Psoas muscle (tissue), 8 donors: ENCODE measurements around the gene HES5. TPM values are rescaled to one million over a fixed set of nuclear protein-coding genes. Genes with fewer than 3 reads are reported as not detected.
"Not testable (repeated sequence)": the region's sequence is repeated elsewhere in the genome, so short reads cannot be mapped to it uniquely, and the experiment has no call there.

Experiments
- ATAC-seq, 4 donors: fragments of 200-7000 bp; cut with Tn5 transposase; one replicate each; pipeline ENCODE4 v1.9.1; 2020; ENCODE audit warnings: moderate library complexity in 3 of 4, mild to moderate bottlenecking in 2 of 4
- DNase-seq, 2 donors: peaks; one replicate each; pipeline ENCODE4 v3.0.0-alpha.2; 2020
- H3K27ac ChIP-seq: fragments of 200-600 bp; one replicate; pipeline ENCODE4 v1.8.0; 2022
- H3K27me3 ChIP-seq, 3 donors: fragments of 200-600 bp in 1 of 3; one replicate each; pipeline versions ENCODE4 v1.6.1 to v1.8.0; 2013 to 2022; ENCODE audit warnings: low read length in 2 of 3, mild to moderate bottlenecking in 2 of 3, moderate library complexity in 1 of 3; ENCODE audit not compliant: insufficient read depth in 3 of 3
- H3K36me3 ChIP-seq, 2 donors: fragments of 200-600 bp in 1 of 2; one replicate each; pipeline versions ENCODE4 v1.6.1 to v1.8.0; 2013 to 2022; ENCODE audit warnings: low read depth in 1 of 2, mild to moderate bottlenecking in 1 of 2, moderate library complexity in 1 of 2; ENCODE audit not compliant: insufficient read depth in 1 of 2
- H3K4me1 ChIP-seq: fragments of 200-600 bp; one replicate; pipeline ENCODE4 v1.8.0; 2022
- H3K4me3 ChIP-seq: fragments of 200-600 bp; one replicate; pipeline ENCODE4 v1.8.0; 2022; ENCODE audit warnings: mild to moderate bottlenecking
- H3K9me3 ChIP-seq: fragments of 200-600 bp; one replicate; pipeline ENCODE4 v1.8.0; 2022
- WGBS, 3 donors: extraction: QIAGEN DNeasy Blood & Tissue Kit; methylation state at CpG; one replicate each; pipeline versions ENCODE4 v1.1.6 to v1.1.7; 2013; 5-methylcytosine and 5-hydroxymethylcytosine counted together
- intact Hi-C, 2 donors: fragments of 100-400 bp; cut with DNase I; formaldehyde crosslinking; loops; one replicate each; pipeline versions ENCODE4 v1.11.0 to v1.14.2; 2022
- polyA plus RNA-seq, 3 donors: library from polyadenylated mRNA; stranded (reverse); fragments of 200-250 nt; gene quantifications; one replicate each; pipeline ENCODE4 v1.2.3, GENCODE V29; 2013
- total RNA-seq, 4 donors: library from RNA; stranded (reverse); fragmentation: NEBNext Ultra II Directional in 2 of 4; extraction: Animal tissue kit (Norgen Biotek cat#: 25700) in 2 of 4; gene quantifications; one replicate each; pipeline versions ENCODE4 v1.2.1 to v1.2.4, GENCODE V29; 2021 to 2023
- TF ChIP-seq, protein P1 (sequence below): fragments of 200-600 bp; IDR thresholded peaks from one replicate; pipeline ENCODE4 v1.8.0; 2022; ENCODE audit warnings: antibody characterized with exemption
- donor health status: healthy with polysubstance abuse.
- donor health status: DM: no; HTN: no; CAD: no; lungs with moderate emphysema.
- donor health status: Bipolar disorder and iron deficiency.
- donor health status: healthy.
- donor health status: DM: yes; HTN: yes; CAD: no.
- donor health status: DM: no; HTN: no; CAD: no.
- donor health status: DM: no; HTN: no; CAD: no.
- donor health status: DM: yes; HTN: yes; CAD: no.

The HES5 gene
- total and polyA plus RNA-seq, 7 donors, result 0.13 to 0.77 (median 0.28) TPM; not detected in 1

DNA sequence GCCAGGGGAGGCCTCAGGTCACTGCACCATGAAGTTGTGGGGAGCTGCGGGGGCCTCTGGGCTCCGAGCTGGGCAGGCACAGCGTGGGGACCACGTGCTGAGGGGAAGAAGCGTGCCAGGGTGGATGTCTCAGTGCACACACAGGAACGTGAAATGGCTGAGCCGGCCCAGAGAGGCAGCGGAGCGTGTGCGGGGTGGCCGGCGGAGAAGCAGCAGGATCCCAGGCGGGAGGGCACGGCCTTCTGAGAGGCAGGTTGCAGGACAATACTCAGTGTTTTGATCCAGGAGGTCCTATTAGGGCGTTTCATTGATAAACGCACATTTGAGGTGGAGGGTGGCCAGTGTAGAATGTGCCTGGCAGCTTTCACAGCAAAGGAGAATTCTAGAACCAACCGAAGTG is 39.0 kb upstream of the HES5 start:
- intact Hi-C loops, result no loop called here
- DNase-seq (no peak), ATAC-seq (no peak)
- TF ChIP-seq, protein P1, sequence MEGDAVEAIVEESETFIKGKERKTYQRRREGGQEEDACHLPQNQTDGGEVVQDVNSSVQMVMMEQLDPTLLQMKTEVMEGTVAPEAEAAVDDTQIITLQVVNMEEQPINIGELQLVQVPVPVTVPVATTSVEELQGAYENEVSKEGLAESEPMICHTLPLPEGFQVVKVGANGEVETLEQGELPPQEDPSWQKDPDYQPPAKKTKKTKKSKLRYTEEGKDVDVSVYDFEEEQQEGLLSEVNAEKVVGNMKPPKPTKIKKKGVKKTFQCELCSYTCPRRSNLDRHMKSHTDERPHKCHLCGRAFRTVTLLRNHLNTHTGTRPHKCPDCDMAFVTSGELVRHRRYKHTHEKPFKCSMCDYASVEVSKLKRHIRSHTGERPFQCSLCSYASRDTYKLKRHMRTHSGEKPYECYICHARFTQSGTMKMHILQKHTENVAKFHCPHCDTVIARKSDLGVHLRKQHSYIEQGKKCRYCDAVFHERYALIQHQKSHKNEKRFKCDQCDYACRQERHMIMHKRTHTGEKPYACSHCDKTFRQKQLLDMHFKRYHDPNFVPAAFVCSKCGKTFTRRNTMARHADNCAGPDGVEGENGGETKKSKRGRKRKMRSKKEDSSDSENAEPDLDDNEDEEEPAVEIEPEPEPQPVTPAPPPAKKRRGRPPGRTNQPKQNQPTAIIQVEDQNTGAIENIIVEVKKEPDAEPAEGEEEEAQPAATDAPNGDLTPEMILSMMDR, result no peak
- no peaks in the 10 kb centered on the region for H3K36me3 ChIP-seq
- H3K4me1 ChIP-seq, result no peaks in the 10 kb centered on the region
- no peak overlapping the region for H3K4me3 ChIP-seq
- WGBS, 3 donors, result 75 to 78% (median 75%) methylated on average over 14 to 17 of the region's 17 CpGs
- H3K9me3 ChIP-seq, result no peaks in the 10 kb centered on the region
- H3K27me3 ChIP-seq, result peaks cover 0 to 9% (median 8%) of the 10 kb centered on the region in 3 donors
- H3K27ac ChIP-seq, result no peak overlapping the region

DNA sequence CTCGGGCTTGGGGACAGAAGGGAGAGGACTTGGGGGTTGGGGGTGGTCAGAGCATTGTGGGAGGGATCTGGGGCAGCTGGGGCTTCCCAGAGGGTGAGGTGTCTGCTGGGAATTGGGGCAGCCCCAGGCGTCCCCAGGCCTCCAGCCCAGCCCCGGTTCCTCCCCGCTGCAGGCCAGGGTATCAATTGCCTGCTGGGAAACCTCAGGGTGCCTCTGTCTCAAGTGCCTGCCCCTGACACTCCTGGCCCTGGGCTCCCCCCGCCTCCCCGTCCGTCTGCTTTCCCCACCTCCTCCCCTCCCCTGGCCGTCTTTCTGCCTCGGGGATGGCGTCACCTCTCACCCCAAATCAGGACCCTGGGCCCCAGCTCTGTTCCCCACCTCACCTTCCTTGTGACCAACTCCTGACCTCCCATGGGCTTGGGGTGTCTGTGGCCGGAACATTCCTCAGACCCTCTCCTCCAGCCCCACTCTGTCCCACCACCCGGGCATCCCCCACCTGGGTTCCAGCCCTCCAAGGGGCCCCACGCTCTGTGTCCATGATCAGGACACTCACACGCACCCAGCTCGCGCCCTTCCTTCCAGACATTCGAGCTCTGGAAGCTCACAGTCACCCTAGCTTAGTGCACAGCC is 38.2 kb upstream of the HES5 start:
- WGBS, 3 donors, result 25 to 60% (median 51%) methylated on average over 1 to 12 of the region's 17 CpGs
- H3K9me3 ChIP-seq, intact Hi-C loops, H3K27me3 ChIP-seq, H3K36me3 ChIP-seq, H3K4me3 ChIP-seq, ATAC-seq, H3K27ac ChIP-seq, H3K4me1 ChIP-seq: not testable (repeated sequence)
- DNase-seq, result peak in 1 of 2 donors; percentile 42

DNA sequence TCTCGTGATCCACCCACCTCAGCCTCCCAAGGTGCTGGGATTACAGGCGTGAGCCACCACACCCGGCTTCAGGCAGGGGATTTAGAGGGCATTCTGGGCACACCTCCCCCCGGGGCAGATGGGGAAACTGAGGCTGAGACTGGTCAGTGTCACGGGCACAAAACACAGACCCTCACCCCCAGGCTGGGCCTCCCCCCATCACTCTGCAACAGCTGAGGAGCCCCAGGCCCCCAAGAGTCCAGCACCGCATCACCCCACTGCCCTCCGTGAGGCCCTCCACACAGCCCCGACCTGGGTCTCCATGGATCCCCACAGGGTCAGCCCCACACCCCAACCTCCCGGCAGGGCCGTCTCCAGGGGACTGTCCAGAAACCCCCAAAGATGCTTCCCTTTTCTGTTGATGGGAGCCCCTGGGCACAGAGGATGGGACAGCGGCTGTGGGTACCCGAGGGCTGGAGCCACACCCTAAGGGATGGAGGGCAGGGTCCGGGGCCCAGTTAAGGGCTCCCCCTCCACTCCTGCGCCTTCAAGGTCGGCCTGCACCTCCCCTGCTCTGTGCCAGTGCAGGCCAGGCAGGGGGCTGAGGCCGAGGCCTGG is 37.1 kb upstream of the HES5 start:
- Histone ChIP-seq H3K4me1 (no peaks in the 10 kb centered on the region), H3K27me3 (peaks cover 0 to 6% (median 5%) of the 10 kb centered on the region in 3 donors), H3K4me3 (no peak overlapping the region), H3K9me3 (no peaks in the 10 kb centered on the region), H3K36me3 (no peaks in the 10 kb centered on the region), H3K27ac (no peak overlapping the region)
- DNase-seq (peak in 1 of 2 donors; percentile 37), ATAC-seq (no peak)
- 82 to 85% (median 84%) methylated on average over 15 to 16 of the region's 16 CpGs for WGBS, 3 donors
- intact Hi-C loops, result no loop called here
- TF ChIP-seq, protein P1, result no peak

DNA sequence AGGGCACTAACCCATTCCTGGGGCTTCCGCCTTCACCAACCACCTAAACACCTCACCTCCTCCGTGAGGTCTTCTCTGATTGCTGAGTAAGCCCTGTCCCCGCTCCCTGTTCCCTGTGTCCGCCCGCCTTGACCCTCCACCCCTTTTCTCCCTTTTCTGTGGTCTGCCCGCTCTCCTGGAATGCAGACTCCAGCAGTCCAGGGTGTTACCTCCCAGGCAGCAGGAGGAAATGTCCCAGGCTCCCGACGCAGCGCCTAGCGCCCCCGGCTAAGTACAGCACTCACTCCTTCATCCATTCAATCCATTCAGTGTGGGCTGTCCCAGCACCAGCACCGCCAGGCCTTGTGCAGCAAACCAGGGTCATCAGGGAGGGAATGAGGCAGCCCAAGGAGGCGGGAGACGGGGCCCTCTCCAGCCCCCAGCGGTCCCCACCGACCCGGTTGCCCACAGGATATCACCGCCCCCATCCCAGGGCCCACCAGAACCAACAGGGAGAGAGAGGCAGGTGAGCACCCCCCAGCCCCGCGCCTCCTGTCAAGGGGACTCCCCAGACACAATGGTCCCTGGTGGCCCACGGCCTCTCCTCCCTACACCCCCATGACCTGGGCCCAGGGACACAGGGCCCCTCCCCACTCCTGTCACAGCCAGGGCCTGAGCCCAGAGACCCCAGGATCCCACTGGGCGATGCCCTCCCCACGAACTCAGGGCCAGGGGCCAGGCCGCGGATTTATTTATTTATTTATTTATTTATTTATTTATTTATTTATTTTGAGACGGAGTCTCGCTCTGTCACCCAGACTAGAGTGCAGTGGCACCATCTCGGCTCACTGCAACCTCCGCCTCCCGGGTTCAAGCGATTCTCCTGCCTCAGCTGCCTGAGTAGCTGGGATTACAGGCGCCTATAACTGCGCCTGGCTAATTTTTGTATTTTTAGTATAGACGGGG is 36.3 kb upstream of the HES5 start:
- DNase-seq, result peak in 1 of 2 donors; percentile 45
- WGBS, 3 donors, result 70 to 82% (median 76%) methylated on average over 31 to 34 of the region's 34 CpGs
- intact Hi-C loops, result no loop called here
- Histone ChIP-seq H3K4me1 (no peaks in the 10 kb centered on the region), H3K4me3 (no peak overlapping the region), H3K36me3 (no peaks in the 10 kb centered on the region), H3K27ac (no peak overlapping the region), H3K27me3 (peaks cover 0 to 6% (median 5%) of the 10 kb centered on the region in 3 donors), H3K9me3 (no peaks in the 10 kb centered on the region)
- TF ChIP-seq, protein P1, result no peak
- no peak for ATAC-seq
